ENCODE data around the gene RGS5. TPM values are rescaled to one million over a fixed set of nuclear protein-coding genes. Genes with fewer than 3 reads are reported as not detected.

Gene RGS5
- polyA plus RNA-seq, 1 of the 3 experiments (the other 2 are of a cell fraction), result 260 TPM

- TF ChIP-seq GATA2 (CRISPR knock-in tag; IDR thresholded peaks at IDR 0.05) (peak; percentile 86), NFIC (IDR thresholded peaks at IDR 0.05; ENCODE audit: borderline replicate concordance) (no peak), SIN3A (IDR thresholded peaks at IDR 0.05; ENCODE audit: borderline replicate concordance, low read depth, low read length) (peak; percentile 51; the same call in 1 of the 2 replicates), RAD21 (IDR thresholded peaks at IDR 0.05; ENCODE audit: low read length) (peak; percentile 81), FOXM1 (IDR thresholded peaks at IDR 0.05; ENCODE audit: low read depth) (no peak), EP300 (IDR thresholded peaks at IDR 0.05; ENCODE audit: borderline replicate concordance in 1 of 2, low read depth in 1 of 2, low read length in 1 of 2) (peak in 1 of 2 experiments; percentile 92; a peak in 2 of 4 replicates), USF1 (IDR thresholded peaks at IDR 0.05; ENCODE audit: borderline replicate concordance, low read depth) (no peak), FOSL2 (IDR thresholded peaks at IDR 0.05; ENCODE audit: borderline replicate concordance, low read depth) (no peak), MAX (IDR thresholded peaks at IDR 0.05; ENCODE audit: low read depth) (peak; percentile 56; the same call in 1 of the 2 replicates), TEAD4 (IDR thresholded peaks at IDR 0.05; ENCODE audit: borderline replicate concordance, insufficient read depth) (no peak), FOXJ3 (CRISPR knock-in tag; IDR thresholded peaks at IDR 0.05) (peak; percentile 48; the same call in 1 of the 2 replicates), EZH2phosphoT487 (IDR thresholded peaks at IDR 0.05; ENCODE audit: borderline replicate concordance, low read depth) (no peak)
Measured at GRCh38 chr1:163174524-163175437, 27.9 kb downstream of the RGS5 start (continued).

GRCh38 chr1:163173121-163173520 is 29.6 kb downstream of the RGS5 start:
- peaks cover 39% of the 10 kb centered on the region for H3F3A ChIP-seq (replicated peaks; ENCODE audit: insufficient read depth)
- TF ChIP-seq NFIC (IDR thresholded peaks at IDR 0.05; ENCODE audit: borderline replicate concordance) (peak; percentile 14; the same call in 1 of the 2 replicates), EP300 (IDR thresholded peaks at IDR 0.05; ENCODE audit: borderline replicate concordance in 1 of 2, low read depth in 1 of 2, low read length in 1 of 2) (0 out of 4 replicates have a peak, but pooled peaks of 1 of the 2 experiments have one; percentile 10), FOXM1 (IDR thresholded peaks at IDR 0.05; ENCODE audit: low read depth) (0 out of 2 replicates have a peak, but pooled peaks have one; percentile 33), SIN3A (IDR thresholded peaks at IDR 0.05; ENCODE audit: borderline replicate concordance, low read depth, low read length) (no peak), JUND (IDR thresholded peaks at IDR 0.05) (peak; percentile 12; the same call in 1 of the 2 replicates), MEF2A (IDR thresholded peaks at IDR 0.05; ENCODE audit: borderline replicate concordance, low read depth) (no peak), FOSL2 (IDR thresholded peaks at IDR 0.05; ENCODE audit: borderline replicate concordance, low read depth) (peak; percentile 47; the same call in 1 of the 2 replicates), EZH2phosphoT487 (IDR thresholded peaks at IDR 0.05; ENCODE audit: borderline replicate concordance, low read depth) (no peak), PBX3 (IDR thresholded peaks at IDR 0.05) (peak; percentile 13; the same call in 1 of the 2 replicates), TCF12 (IDR thresholded peaks at IDR 0.05) (peak; percentile 15; the same call in 1 of the 2 replicates)
- H3K27me3 ChIP-seq (ENCODE audit: insufficient read depth), result no peaks in the 10 kb centered on the region
- peak overlapping the region; percentile 25; the same call in 1 of the 2 replicates for H2AFZ ChIP-seq (ENCODE audit: low read depth)
- peaks cover 52 to 77% of the 10 kb centered on the region in 2 experiments for H3K4me1 ChIP-seq (ENCODE audit: control insufficient read depth in 1 of 2, insufficient read depth in 2 of 2, low read depth in 1 of 2, low read length in 1 of 2)
- peak overlapping the region; percentile 70 for H3K9ac ChIP-seq
- no peaks in the 10 kb centered on the region for H3K9me3 ChIP-seq
- DNase-seq, result no peak
- ChIA-PET CTCF (interaction anchor here (0.7 to 1.0 kb wide), 2 partner anchors 25 to 815 kb away, joined by 3 read pairs; no protein-coding TSS in a partner anchor), POLR2A (no interaction called here)
- WGBS (ENCODE audit: low lambda C conversion rate), result 14% methylated on average over 4 of the region's 4 CpGs
- H3K79me2 ChIP-seq (ENCODE audit: insufficient read depth), result peaks cover 46% of the 10 kb centered on the region
- H3K27ac ChIP-seq (ENCODE audit: low read depth in 2 of 2, low read length in 1 of 2), result peak overlapping the region; percentile 95 to 99
- no peak overlapping the region; a peak in 1 of 4 replicates for H3K4me3 ChIP-seq (ENCODE audit: low read depth in 2 of 2, low read length in 1 of 2)
- H3K4me2 ChIP-seq, result peak overlapping the region; percentile 53
- H4K20me1 ChIP-seq (ENCODE audit: insufficient read depth), result no peaks in the 10 kb centered on the region
- H3K36me3 ChIP-seq (replicated peaks in 1 of 2; ENCODE audit: control insufficient read depth in 1 of 2, insufficient read depth in 2 of 2, low read length in 1 of 2), result peaks cover 0 to 16% of the 10 kb centered on the region in 2 experiments
- no peaks in the 10 kb centered on the region for H3K9me2 ChIP-seq

Measured in SK-N-SH (cell line).